Activated CD8-positive, alpha-beta memory T cell treated with anti-CD3 and anti-CD28 coated beads, Interleukin-2, amount 10 ng/mL, durations not matched to agents 7 days and 5 days (primary cell): ENCODE results near the gene PAPSS1. TPM values are rescaled to one million over a fixed set of nuclear protein-coding genes. Genes with fewer than 3 reads are reported as not detected.
"Not testable (repeated sequence)": the region's sequence is repeated elsewhere in the genome, so short reads cannot be mapped to it uniquely, and the experiment has no call there.

Experiments
- ATAC-seq: fragments of 150-1000 bp; cut with Tn5 transposase; one replicate; pipeline ENCODE4 v1.10.0; 2021; ENCODE audit warnings: moderate library complexity
- CTCF ChIA-PET: fragments of 350-600 bp; sonication (Branson Sonifier 250); formaldehyde crosslinking; loops from one replicate; lab custom pipeline; 2021; ENCODE audit warnings: antibody characterized with exemption; lab: Charles Lee
- DNase-seq: peaks from one replicate; pipeline ENCODE4 v3.0.0-alpha.2; 2020
- H3K27ac Mint-ChIP-seq: one replicate; pipeline ENCODE4 v1.8.0; 2021; ENCODE audit warnings: mild to moderate bottlenecking, mixed read lengths
- H3K27me3 Mint-ChIP-seq: one replicate; pipeline ENCODE4 v1.8.0; 2021; ENCODE audit warnings: mixed read lengths
- H3K36me3 Mint-ChIP-seq: one replicate; pipeline ENCODE4 v1.8.0; 2021; ENCODE audit warnings: mild to moderate bottlenecking, mixed read lengths
- H3K4me1 Mint-ChIP-seq: one replicate; pipeline ENCODE4 v1.8.0; 2021; ENCODE audit warnings: mixed read lengths
- H3K4me3 Mint-ChIP-seq: one replicate; pipeline ENCODE4 v1.8.0; 2021; ENCODE audit warnings: mild to moderate bottlenecking, moderate library complexity, mixed read lengths
- H3K9me3 Mint-ChIP-seq: one replicate; pipeline ENCODE4 v1.8.0; 2022; ENCODE audit warnings: low read depth, mixed read lengths
- total RNA-seq, 2 experiments: library from RNA; stranded (reverse); gene quantifications; one replicate each; pipeline ENCODE4 v1.2.3, GENCODE V29; 2021

The PAPSS1 gene
- total RNA-seq, 2 experiments from 2014 or later, result 20.7 to 32.0 TPM

GRCh38 chr4:107740950-107741701 lies 21.1 kb upstream of the PAPSS1 start:
- H3K36me3 Mint-ChIP-seq, result peaks cover 2% of the 10 kb centered on the region
- no peak overlapping the region for H3K4me3 Mint-ChIP-seq
- no peaks in the 10 kb centered on the region for H3K27me3 Mint-ChIP-seq
- DNase-seq, result no peak
- CTCF ChIA-PET, result interaction anchor here (1.2 kb wide), 1 partner anchor 168 kb away, joined by 3 read pairs; no protein-coding TSS in a partner anchor
- no peak for ATAC-seq
- H3K4me1 Mint-ChIP-seq, result peaks cover 2% of the 10 kb centered on the region
- H3K27ac Mint-ChIP-seq, result no peak overlapping the region
- H3K9me3 Mint-ChIP-seq, result no peaks in the 10 kb centered on the region

- CTCF ChIA-PET, result interaction anchor here (1.2 kb wide), 1 partner anchor 169 kb away, joined by 3 read pairs; no protein-coding TSS in a partner anchor
- DNase-seq (no peak), ATAC-seq (no peak)
- Mint-ChIP-seq H3K27ac (no peak overlapping the region), H3K27me3 (no peaks in the 10 kb centered on the region), H3K36me3 (peaks cover 2% of the 10 kb centered on the region), H3K4me1 (peaks cover 2% of the 10 kb centered on the region), H3K9me3 (no peaks in the 10 kb centered on the region), H3K4me3 (no peak overlapping the region)
Observed at GRCh38 chr4:107740381-107740780, 20.3 kb upstream of the PAPSS1 start.

GRCh38 chr4:107737450-107737849 lies 17.4 kb upstream of the PAPSS1 start:
- ATAC-seq (no peak), DNase-seq (no peak)
- Mint-ChIP-seq H3K4me1 (no peaks in the 10 kb centered on the region), H3K27ac (no peak overlapping the region), H3K27me3 (no peaks in the 10 kb centered on the region), H3K4me3 (no peak overlapping the region), H3K9me3 (no peaks in the 10 kb centered on the region), H3K36me3 (peaks cover 2% of the 10 kb centered on the region)
- CTCF ChIA-PET, result interaction anchor here (0.7 to 1.7 kb wide), 6 partner anchors 16 to 554 kb away, joined by 3 to 7 read pairs (median 3); no protein-coding TSS in a partner anchor

- DNase-seq (peak; percentile 54), ATAC-seq (peak; percentile 82)
- Mint-ChIP-seq H3K9me3 (no peaks in the 10 kb centered on the region), H3K27me3 (no peaks in the 10 kb centered on the region), H3K4me3 (no peak overlapping the region), H3K36me3 (no peaks in the 10 kb centered on the region), H3K27ac (no peak overlapping the region), H3K4me1 (no peaks in the 10 kb centered on the region)
- CTCF ChIA-PET, result interaction anchor here (0.7 to 1.7 kb wide), 8 partner anchors 10 to 554 kb away, joined by 3 to 7 read pairs (median 3); no protein-coding TSS in a partner anchor
Observed at GRCh38 chr4:107736924-107737448, 17.0 kb upstream of the PAPSS1 start.

GRCh38 chr4:107736037-107736436 lies 16.0 kb upstream of the PAPSS1 start:
- CTCF ChIA-PET, result interaction anchor here (1.2 to 1.7 kb wide), 4 partner anchors 11 to 553 kb away, joined by 3 to 7 read pairs (median 3); no protein-coding TSS in a partner anchor
- no peak for ATAC-seq
- H3K27ac Mint-ChIP-seq, result no peak overlapping the region
- H3K4me1 Mint-ChIP-seq, result no peaks in the 10 kb centered on the region
- no peak overlapping the region for H3K4me3 Mint-ChIP-seq
- no peaks in the 10 kb centered on the region for H3K36me3 Mint-ChIP-seq
- no peak for DNase-seq
- no peaks in the 10 kb centered on the region for H3K27me3 Mint-ChIP-seq
- H3K9me3 Mint-ChIP-seq, result no peaks in the 10 kb centered on the region

DNA sequence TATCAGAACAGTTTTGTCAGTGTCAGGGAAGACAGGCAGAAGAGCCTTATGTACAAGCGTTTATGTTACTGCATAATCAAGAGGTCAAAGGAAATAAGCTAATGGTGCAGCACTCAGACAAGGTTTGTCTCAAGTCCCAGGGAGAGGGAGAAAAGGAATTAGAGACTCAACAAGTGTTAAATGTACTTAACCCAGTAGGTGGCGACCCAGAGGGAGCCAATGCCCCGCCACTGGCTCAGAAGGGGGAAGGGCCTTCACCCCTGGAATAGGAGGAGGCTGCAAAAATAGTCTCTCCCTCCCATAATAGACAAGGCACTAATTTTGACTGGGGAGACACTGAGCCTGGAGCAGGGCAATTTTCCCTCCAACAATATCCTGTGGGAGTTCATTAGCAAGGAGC lies 14.1 kb upstream of the PAPSS1 start:
- CTCF ChIA-PET, result interaction anchor here (1.4 kb wide), 1 partner anchor 13 kb away, joined by 4 read pairs; no protein-coding TSS in a partner anchor

DNA sequence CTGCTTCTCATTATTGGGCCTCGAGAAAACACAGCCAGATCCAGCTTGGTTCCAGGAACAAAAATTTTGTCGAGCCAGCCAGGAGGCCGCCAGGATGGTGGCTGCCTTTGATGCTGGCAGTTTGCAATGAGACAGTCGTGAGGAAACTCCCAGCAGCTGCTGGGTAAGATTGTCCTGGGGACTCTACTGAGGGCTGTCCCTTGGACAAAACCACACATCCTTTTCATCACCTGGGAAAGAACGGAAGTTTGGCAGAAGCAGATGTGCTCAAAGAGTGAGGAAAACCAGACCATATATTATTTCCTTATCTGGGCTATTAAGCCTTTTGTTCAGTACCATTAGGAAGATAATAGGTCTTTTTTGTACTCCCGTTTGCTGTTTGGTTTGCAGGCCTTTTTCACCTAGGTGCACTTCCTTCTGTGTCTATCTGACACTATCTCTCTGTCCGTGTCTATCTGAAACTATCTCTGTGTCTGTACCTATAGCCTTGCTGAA lies 13.4 kb upstream of the PAPSS1 start:
- DNase-seq (no peak), ATAC-seq (no peak)
- H3K4me3 Mint-ChIP-seq, result no peak overlapping the region
- no peaks in the 10 kb centered on the region for H3K27me3 Mint-ChIP-seq
- CTCF ChIA-PET, result no interaction called here
- no peak overlapping the region for H3K27ac Mint-ChIP-seq
- no peaks in the 10 kb centered on the region for H3K36me3 Mint-ChIP-seq
- no peaks in the 10 kb centered on the region for H3K9me3 Mint-ChIP-seq
- no peaks in the 10 kb centered on the region for H3K4me1 Mint-ChIP-seq

More for the DNA sequence above, 14.1 kb upstream of the PAPSS1 start:
- ATAC-seq (no peak), DNase-seq (no peak)
- H3K36me3 Mint-ChIP-seq, result no peaks in the 10 kb centered on the region
- H3K9me3 Mint-ChIP-seq, result no peaks in the 10 kb centered on the region
- H3K27me3 Mint-ChIP-seq, result no peaks in the 10 kb centered on the region
- H3K27ac Mint-ChIP-seq, result no peak overlapping the region
- H3K4me1 Mint-ChIP-seq, result no peaks in the 10 kb centered on the region
- H3K4me3 Mint-ChIP-seq, result no peak overlapping the region

DNA sequence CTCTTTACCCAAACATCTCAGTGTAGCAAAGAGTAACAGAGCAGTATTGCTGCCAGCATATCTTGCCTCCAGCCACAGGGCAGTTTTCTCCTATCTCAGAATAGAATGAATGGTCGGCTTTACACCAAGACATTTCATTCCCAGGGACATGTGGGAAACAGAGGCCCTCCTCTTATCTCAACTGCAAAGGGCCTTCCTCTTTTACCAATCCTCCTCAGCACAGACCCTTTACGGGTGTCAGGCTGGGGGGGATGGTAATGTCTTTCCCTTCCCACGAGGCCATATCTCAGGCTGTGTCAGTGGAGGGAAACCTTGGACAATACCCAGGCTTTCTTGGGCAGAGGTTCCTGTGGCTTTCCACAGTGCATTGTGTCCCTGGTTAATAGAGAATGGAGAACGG lies 9.0 kb upstream of the PAPSS1 start:
- H3K4me3 Mint-ChIP-seq, DNase-seq, H3K9me3 Mint-ChIP-seq, H3K36me3 Mint-ChIP-seq, CTCF ChIA-PET, H3K4me1 Mint-ChIP-seq, H3K27me3 Mint-ChIP-seq, H3K27ac Mint-ChIP-seq, ATAC-seq: not testable (repeated sequence)

DNA sequence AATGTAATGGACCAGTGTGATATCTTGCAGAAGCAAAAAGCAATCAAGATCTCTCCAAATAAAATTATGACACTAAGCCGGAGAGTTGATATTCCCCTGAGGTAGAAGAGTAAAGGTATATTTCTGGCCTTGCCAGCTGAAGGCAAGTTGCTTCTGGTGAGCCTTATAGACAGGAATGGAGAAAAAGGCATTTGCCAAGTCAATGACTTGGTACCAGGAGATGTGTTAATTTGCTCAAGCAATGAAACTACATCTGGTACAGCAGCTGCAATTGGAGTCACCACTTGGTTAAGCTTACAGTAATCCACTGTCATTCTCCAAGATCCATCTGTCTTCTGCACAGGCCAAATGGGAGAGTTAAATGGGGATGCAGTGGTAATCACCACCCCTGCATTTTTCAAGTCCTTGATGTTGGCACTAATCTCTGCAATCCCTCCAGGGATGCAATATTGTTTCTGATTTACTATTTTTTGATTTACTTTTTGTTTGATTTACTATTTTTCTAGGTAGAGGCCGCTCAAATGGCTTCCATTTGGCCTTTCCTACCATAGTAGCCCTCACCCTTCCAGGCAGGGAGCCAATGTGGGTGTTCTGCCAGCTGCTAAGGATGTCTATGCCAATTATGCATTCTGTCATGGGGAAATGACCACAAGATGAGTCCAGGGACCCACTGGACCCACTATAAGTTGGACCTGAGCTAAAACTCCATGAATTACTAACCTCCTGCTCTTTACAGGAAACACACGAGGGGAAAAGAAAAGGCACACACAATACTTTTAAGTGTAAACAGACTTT lies 6.3 kb upstream of the PAPSS1 start:
- CTCF ChIA-PET, result interaction anchor here (0.9 kb wide), 1 partner anchor 10 kb away, joined by 3 read pairs; no protein-coding TSS in a partner anchor

GRCh38 chr4:107725281-107725859 lies 5.3 kb upstream of the PAPSS1 start:
- ATAC-seq (no peak), DNase-seq (no peak)
- Mint-ChIP-seq H3K9me3 (no peaks in the 10 kb centered on the region), H3K36me3 (no peaks in the 10 kb centered on the region), H3K27ac (no peak overlapping the region), H3K4me3 (no peak overlapping the region), H3K27me3 (no peaks in the 10 kb centered on the region), H3K4me1 (peaks cover 8% of the 10 kb centered on the region)
- CTCF ChIA-PET, result interaction anchor here (0.9 kb wide), 1 partner anchor 11 kb away, joined by 3 read pairs; no protein-coding TSS in a partner anchor

More for the DNA sequence above, 6.3 kb upstream of the PAPSS1 start:
- not testable (repeated sequence) for H3K4me1 Mint-ChIP-seq, H3K9me3 Mint-ChIP-seq, H3K27me3 Mint-ChIP-seq, H3K27ac Mint-ChIP-seq, DNase-seq, H3K4me3 Mint-ChIP-seq, H3K36me3 Mint-ChIP-seq, ATAC-seq

- H3K4me3 Mint-ChIP-seq, ATAC-seq, H3K27me3 Mint-ChIP-seq, DNase-seq, H3K27ac Mint-ChIP-seq, CTCF ChIA-PET, H3K36me3 Mint-ChIP-seq, H3K9me3 Mint-ChIP-seq: not testable (repeated sequence)
- peaks cover 20% of the 10 kb centered on the region for H3K4me1 Mint-ChIP-seq
Observed at GRCh38 chr4:107723331-107723730, 3.3 kb upstream of the PAPSS1 start.

- DNase-seq, result peak; percentile 57
- CTCF ChIA-PET, result interaction anchor here (1.1 to 1.7 kb wide), 4 partner anchors 13 to 177 kb away, joined by 3 to 6 read pairs (median 4); no protein-coding TSS in a partner anchor
- peaks cover 5% of the 10 kb centered on the region for H3K36me3 Mint-ChIP-seq
Observed at GRCh38 chr4:107721436-107722100, 1.5 kb upstream of the PAPSS1 start.

More at GRCh38 chr4:107721436-107722100, 1.5 kb upstream of the PAPSS1 start:
- H3K4me3 Mint-ChIP-seq, result peak overlapping the region; percentile 85
- no peaks in the 10 kb centered on the region for H3K9me3 Mint-ChIP-seq
- no peaks in the 10 kb centered on the region for H3K27me3 Mint-ChIP-seq
- H3K27ac Mint-ChIP-seq, result peak overlapping the region; percentile 92
- no peak for ATAC-seq
- H3K4me1 Mint-ChIP-seq, result peaks cover 25% of the 10 kb centered on the region
